Tibial artery (tissue), 4 donors: Measurements from ENCODE around the gene CENPE.

Source experiments
- DNase-seq, 2 donors: peaks; one replicate each; pipeline ENCODE4 v3.0.0-alpha.2; 2019
- H3K27ac ChIP-seq, 2 donors: fragments of 200-600 bp; sonication (generic) in 1 of 2; 1 replicate in 1 of 2; 2 replicates in 1 of 2; pipeline ENCODE4 v1.5.1; 2018 to 2019; ENCODE audit warnings: mild to moderate bottlenecking in 1 of 2
- H3K27me3 ChIP-seq, 2 donors: fragments of 200-600 bp; sonication (generic) in 1 of 2; one replicate each; pipeline versions ENCODE4 v1.5.1 to v1.6.0; 2016 to 2019
- H3K36me3 ChIP-seq, 3 donors: fragments of 200-600 bp; sonication (generic) in 2 of 3; one replicate each; pipeline ENCODE4 v1.5.1; 2016 to 2019; ENCODE audit warnings: mild to moderate bottlenecking in 2 of 3
- H3K4me1 ChIP-seq, 4 donors: fragments of 200-600 bp; sonication (generic) in 2 of 4; 1 replicate in 3 of 4; 2 replicates in 1 of 4; pipeline ENCODE4 v1.5.1; 2016 to 2019
- H3K4me3 ChIP-seq, 2 donors: fragments of 200-600 bp; sonication (generic) in 1 of 2; 1 replicate in 1 of 2; 2 replicates in 1 of 2; pipeline ENCODE4 v1.5.1; 2018 to 2019; ENCODE audit warnings: mild to moderate bottlenecking in 2 of 2
- H3K9me3 ChIP-seq, 3 donors: fragments of 200-600 bp; sonication (generic) in 1 of 3; one replicate each; pipeline ENCODE4 v1.5.1; 2016 to 2019
- CTCF ChIP-seq, 2 experiments: fragments of 200-600 bp in 1 of 2; fragments of 450-650 bp in 1 of 2; IDR thresholded peaks; one replicate each; pipeline ENCODE4 v1.5.1; 2017 to 2019; ENCODE audit warnings: antibody characterized with exemption in 2 of 2, mild to moderate bottlenecking in 1 of 2, moderate library complexity in 1 of 2
- intact Hi-C: fragments of 100-400 bp; cut with DNase I; formaldehyde crosslinking; loops from one replicate; pipeline ENCODE4 v1.15.0; 2023; ENCODE audit warnings: low total_unique reads

Gene CENPE

GRCh38 chr4:103168993-103169392 lies 29.1 kb downstream of the CENPE start:
- no peak for TF ChIP-seq CTCF (IDR thresholded peaks at IDR 0.05)
- intact Hi-C loops: no loop called here

GRCh38 chr4:103162176-103162575 lies 36.0 kb downstream of the CENPE start:
- TF ChIP-seq CTCF (IDR thresholded peaks at IDR 0.05): no peak
- no peak for DNase-seq
- no peaks in the 10 kb centered on the region for H3K27me3 ChIP-seq
- intact Hi-C loops: no loop called here
- no peaks in the 10 kb centered on the region for H3K9me3 ChIP-seq
- H3K4me1 ChIP-seq: no peaks in the 10 kb centered on the region
- no peak overlapping the region for H3K4me3 ChIP-seq
- no peaks in the 10 kb centered on the region for H3K36me3 ChIP-seq
- no peak overlapping the region for H3K27ac ChIP-seq

More at GRCh38 chr4:103168993-103169392, 29.1 kb downstream of the CENPE start:
- Histone ChIP-seq H3K4me3 (no peak overlapping the region), H3K27me3 (no peaks in the 10 kb centered on the region), H3K27ac (no peak overlapping the region), H3K4me1 (no peaks in the 10 kb centered on the region), H3K9me3 (peaks cover 0 to 16% (median 13%) of the 10 kb centered on the region in 3 donors), H3K36me3 (no peaks in the 10 kb centered on the region)
- DNase-seq: no peak

- TF ChIP-seq CTCF (IDR thresholded peaks at IDR 0.05): no peak
- Histone ChIP-seq H3K9me3 (peaks cover 0 to 5% (median 0%) of the 10 kb centered on the region in 3 donors), H3K27ac (no peak overlapping the region), H3K4me3 (no peak overlapping the region), H3K27me3 (no peaks in the 10 kb centered on the region), H3K4me1 (no peaks in the 10 kb centered on the region), H3K36me3 (no peaks in the 10 kb centered on the region)
- intact Hi-C loops: no loop called here
- no peak for DNase-seq
Observed at GRCh38 chr4:103158760-103159159, 39.4 kb downstream of the CENPE start.

GRCh38 chr4:103156106-103156505 lies 42.0 kb downstream of the CENPE start:
- intact Hi-C loops: no loop called here
- H3K27me3 ChIP-seq: no peaks in the 10 kb centered on the region
- peaks cover 0 to 5% (median 0%) of the 10 kb centered on the region in 3 donors for H3K9me3 ChIP-seq
- H3K36me3 ChIP-seq: no peaks in the 10 kb centered on the region
- no peak for TF ChIP-seq CTCF (IDR thresholded peaks at IDR 0.05)
- H3K4me1 ChIP-seq: no peaks in the 10 kb centered on the region
- no peak overlapping the region for H3K4me3 ChIP-seq
- no peak for DNase-seq
- no peak overlapping the region for H3K27ac ChIP-seq

- Histone ChIP-seq H3K4me1 (no peaks in the 10 kb centered on the region), H3K9me3 (peaks cover 0 to 5% (median 0%) of the 10 kb centered on the region in 3 donors), H3K27ac (no peak overlapping the region), H3K36me3 (no peaks in the 10 kb centered on the region), H3K4me3 (no peak overlapping the region), H3K27me3 (no peaks in the 10 kb centered on the region)
- no peak for DNase-seq
- intact Hi-C loops: no loop called here
- TF ChIP-seq CTCF (IDR thresholded peaks at IDR 0.05): no peak
Observed at GRCh38 chr4:103152381-103152780, 45.8 kb downstream of the CENPE start.

GRCh38 chr4:103150677-103151076 lies 47.5 kb downstream of the CENPE start:
- Histone ChIP-seq H3K4me1 (no peaks in the 10 kb centered on the region), H3K4me3 (no peak overlapping the region), H3K36me3 (no peaks in the 10 kb centered on the region), H3K27ac (no peak overlapping the region), H3K9me3 (peaks cover 0 to 5% (median 0%) of the 10 kb centered on the region in 3 donors), H3K27me3 (no peaks in the 10 kb centered on the region)
- DNase-seq: no peak
- no peak for TF ChIP-seq CTCF (IDR thresholded peaks at IDR 0.05)
- intact Hi-C loops: no loop called here
